MM.1S (cell line): ENCODE results near the gene EVA1B.

Experiments used
- DNase-seq: peaks from one replicate; pipeline ENCODE4 v3.0.0-alpha.2; 2015
- H2AFZ ChIP-seq: fragments of 300-600 bp; sonication (generic); 2 replicates; pipeline ENCODE4 v1.6.0; 2016; ENCODE audit warnings: antibody characterized with exemption, low read length
- H3F3A ChIP-seq: fragments of 300-600 bp; sonication (generic); 2 replicates; pipeline ENCODE4 v1.6.1; 2016; ENCODE audit warnings: mild to moderate bottlenecking, antibody characterized with exemption, low read length, moderate library complexity, mixed read lengths; ENCODE audit not compliant: insufficient read depth
- H3K27ac ChIP-seq: fragments of 300-600 bp; sonication (generic); 2 replicates; pipeline ENCODE4 v1.5.1; 2016; ENCODE audit warnings: mild to moderate bottlenecking, low read length
- H3K27me3 ChIP-seq: fragments of 300-600 bp; sonication (generic); replicated peaks from 2 replicates; pipeline ENCODE4 v1.6.0; 2016; ENCODE audit warnings: low read length; ENCODE audit not compliant: insufficient read depth
- H3K36me3 ChIP-seq: fragments of 300-600 bp; sonication (generic); replicated peaks from 2 replicates; pipeline ENCODE4 v1.6.1; 2016; ENCODE audit warnings: mild to moderate bottlenecking, low read length, mixed read lengths; ENCODE audit not compliant: insufficient read depth
- H3K4me1 ChIP-seq: fragments of 300-600 bp; sonication (generic); 2 replicates; pipeline ENCODE4 v1.6.1; 2016; ENCODE audit warnings: low read length, mixed read lengths
- H3K4me2 ChIP-seq: fragments of 300-600 bp; sonication (generic); 2 replicates; pipeline ENCODE4 v1.6.0; 2016; ENCODE audit warnings: low read depth, low read length
- H3K4me3 ChIP-seq: fragments of 300-600 bp; sonication (generic); 2 replicates; pipeline ENCODE4 v1.5.1; 2016; ENCODE audit warnings: low read length, mixed read lengths
- H3K79me2 ChIP-seq: fragments of 300-600 bp; sonication (generic); 2 replicates; pipeline ENCODE4 v1.6.1; 2016; ENCODE audit warnings: mixed run types, low read length, mixed read lengths
- H3K9ac ChIP-seq: fragments of 300-600 bp; sonication (generic); 2 replicates; pipeline ENCODE4 v1.6.1; 2016; ENCODE audit warnings: low read length, mixed read lengths
- H3K9me2 ChIP-seq: fragments of 300-600 bp; sonication (generic); replicated peaks from 2 replicates; pipeline ENCODE4 v1.6.1; 2016; ENCODE audit warnings: mild to moderate bottlenecking, low read length, mixed read lengths; ENCODE audit not compliant: insufficient read depth
- H3K9me3 ChIP-seq: fragments of 300-600 bp; sonication (generic); replicated peaks from 2 replicates; pipeline ENCODE4 v1.6.1; 2016; ENCODE audit warnings: mild to moderate bottlenecking, low read length, mixed read lengths; ENCODE audit not compliant: insufficient read depth
- H4K20me1 ChIP-seq: fragments of 300-600 bp; sonication (generic); 2 replicates; pipeline ENCODE4 v1.6.1; 2016; ENCODE audit warnings: mild to moderate bottlenecking, low read length, moderate library complexity, mixed read lengths; ENCODE audit not compliant: insufficient read depth
- EZH2 ChIP-seq: fragments of 300-600 bp; sonication (generic); optimal IDR thresholded peaks from 2 replicates; pipeline ENCODE3; 2017; ENCODE audit warnings: low read depth, mild to moderate bottlenecking, antibody characterized with exemption, low read length, mixed read lengths
- EZH2phosphoT487 ChIP-seq: fragments of 300-600 bp; sonication (generic); IDR thresholded peaks from 2 replicates; pipeline ENCODE4 v1.6.1; 2018; ENCODE audit warnings: antibody characterized with exemption, low read length
- TF ChIP-seq, protein P1 (sequence below): fragments of 300-600 bp; sonication (generic); IDR thresholded peaks from 2 replicates; pipeline ENCODE4 v1.5.1; 2016; ENCODE audit warnings: antibody characterized with exemption, low read length, mixed read lengths

Gene EVA1B

DNA sequence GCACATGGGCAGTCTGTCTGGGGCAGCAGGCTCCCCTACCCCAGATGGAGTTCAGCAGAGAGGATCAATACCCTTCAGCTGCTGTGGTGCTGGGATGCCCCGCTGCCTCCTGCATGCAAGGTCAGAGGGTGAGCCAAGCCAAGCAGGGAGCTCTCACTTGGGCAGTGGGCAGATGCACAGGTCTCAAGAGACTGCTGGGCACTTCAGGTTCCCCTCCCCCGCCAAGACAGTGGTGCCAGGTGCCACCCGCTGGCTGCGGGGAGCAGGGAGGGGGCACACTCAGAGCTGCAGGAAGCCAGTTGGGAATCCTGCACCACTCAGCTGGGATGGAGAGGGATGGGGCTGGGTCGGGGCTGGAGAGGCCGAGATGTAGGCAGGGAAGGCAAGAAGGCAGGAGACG lies 15.8 kb upstream of the EVA1B start:
- no peak overlapping the region for H3K4me3 ChIP-seq
- 0 out of 2 replicates have a peak, but pooled peaks cover 4% of the 10 kb centered on the region for H3K27me3 ChIP-seq
- DNase-seq: no peak
- no peak overlapping the region for H3K4me2 ChIP-seq
- no peak overlapping the region for H2AFZ ChIP-seq
- H3F3A ChIP-seq: no peaks in the 10 kb centered on the region
- no peaks in the 10 kb centered on the region for H3K9me3 ChIP-seq
- no peaks in the 10 kb centered on the region for H3K79me2 ChIP-seq
- H4K20me1 ChIP-seq: no peaks in the 10 kb centered on the region
- no peak for TF ChIP-seq EZH2phosphoT487
- no peak for TF ChIP-seq EZH2
- TF ChIP-seq, protein P1, sequence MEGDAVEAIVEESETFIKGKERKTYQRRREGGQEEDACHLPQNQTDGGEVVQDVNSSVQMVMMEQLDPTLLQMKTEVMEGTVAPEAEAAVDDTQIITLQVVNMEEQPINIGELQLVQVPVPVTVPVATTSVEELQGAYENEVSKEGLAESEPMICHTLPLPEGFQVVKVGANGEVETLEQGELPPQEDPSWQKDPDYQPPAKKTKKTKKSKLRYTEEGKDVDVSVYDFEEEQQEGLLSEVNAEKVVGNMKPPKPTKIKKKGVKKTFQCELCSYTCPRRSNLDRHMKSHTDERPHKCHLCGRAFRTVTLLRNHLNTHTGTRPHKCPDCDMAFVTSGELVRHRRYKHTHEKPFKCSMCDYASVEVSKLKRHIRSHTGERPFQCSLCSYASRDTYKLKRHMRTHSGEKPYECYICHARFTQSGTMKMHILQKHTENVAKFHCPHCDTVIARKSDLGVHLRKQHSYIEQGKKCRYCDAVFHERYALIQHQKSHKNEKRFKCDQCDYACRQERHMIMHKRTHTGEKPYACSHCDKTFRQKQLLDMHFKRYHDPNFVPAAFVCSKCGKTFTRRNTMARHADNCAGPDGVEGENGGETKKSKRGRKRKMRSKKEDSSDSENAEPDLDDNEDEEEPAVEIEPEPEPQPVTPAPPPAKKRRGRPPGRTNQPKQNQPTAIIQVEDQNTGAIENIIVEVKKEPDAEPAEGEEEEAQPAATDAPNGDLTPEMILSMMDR: no peak
- H3K4me1 ChIP-seq: no peaks in the 10 kb centered on the region
- no peaks in the 10 kb centered on the region for H3K9me2 ChIP-seq
- H3K27ac ChIP-seq: no peak overlapping the region
- H3K36me3 ChIP-seq: no peaks in the 10 kb centered on the region
- H3K9ac ChIP-seq: no peak overlapping the region

DNA sequence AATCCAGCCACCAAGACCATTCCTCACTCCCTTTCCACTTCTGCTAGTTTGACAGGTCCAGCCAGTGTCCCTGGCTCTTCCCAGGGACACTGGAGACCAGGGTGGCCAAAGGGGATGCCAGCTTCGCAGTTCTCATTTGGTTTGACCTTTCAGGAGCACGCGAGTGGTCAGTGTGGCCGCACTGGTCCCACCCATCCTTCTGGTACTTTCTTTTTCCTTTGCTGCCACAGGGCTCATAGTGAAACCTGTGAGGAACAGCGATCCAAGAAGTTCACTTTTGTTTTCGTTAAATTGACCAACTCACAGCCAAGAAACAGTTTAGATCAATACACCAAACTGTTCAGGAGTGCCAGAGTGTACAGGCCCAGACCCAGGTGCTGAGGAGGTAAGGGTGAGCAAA lies 14.4 kb upstream of the EVA1B start:
- Histone ChIP-seq H3K79me2 (no peaks in the 10 kb centered on the region), H3F3A (no peaks in the 10 kb centered on the region), H3K9me2 (no peaks in the 10 kb centered on the region), H3K4me1 (no peaks in the 10 kb centered on the region), H3K9me3 (no peaks in the 10 kb centered on the region), H3K4me2 (no peak overlapping the region), H2AFZ (no peak overlapping the region), H4K20me1 (no peaks in the 10 kb centered on the region), H3K27ac (no peak overlapping the region), H3K9ac (no peak overlapping the region), H3K4me3 (no peak overlapping the region), H3K27me3 (0 out of 2 replicates have a peak, but pooled peaks cover 4% of the 10 kb centered on the region), H3K36me3 (no peaks in the 10 kb centered on the region)
- TF ChIP-seq EZH2phosphoT487 (no peak), EZH2 (no peak)
- TF ChIP-seq, protein P1: no peak
- DNase-seq: no peak

DNA sequence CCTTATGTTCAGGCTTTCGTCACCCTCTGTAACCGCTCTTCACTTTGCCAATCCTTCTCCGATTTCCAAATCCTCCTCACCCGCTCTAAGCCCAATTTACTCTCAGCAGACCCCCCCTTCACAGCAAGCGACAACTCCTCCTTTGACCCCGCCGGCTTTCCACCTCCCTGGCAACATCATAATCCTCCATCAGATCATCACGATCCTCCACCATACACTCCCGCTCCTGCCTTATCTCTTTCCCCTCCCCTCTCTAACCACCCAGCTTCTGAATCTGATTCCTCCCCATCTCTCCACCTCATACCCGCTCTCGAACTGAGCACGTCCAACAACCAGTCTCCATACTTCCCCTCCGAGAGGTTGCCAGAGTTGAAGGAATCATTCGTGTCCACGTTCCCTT lies 7.5 kb upstream of the EVA1B start:
- H3K4me2 ChIP-seq: no peak overlapping the region
- no peak for DNase-seq
- H3K4me1 ChIP-seq: no peaks in the 10 kb centered on the region
- no peaks in the 10 kb centered on the region for H3K9me2 ChIP-seq
- H3F3A ChIP-seq: no peaks in the 10 kb centered on the region
- peaks cover 17% of the 10 kb centered on the region for H3K27me3 ChIP-seq
- H3K9ac ChIP-seq: no peak overlapping the region
- no peak overlapping the region for H2AFZ ChIP-seq
- no peaks in the 10 kb centered on the region for H3K36me3 ChIP-seq
- no peak for TF ChIP-seq EZH2
- no peak for TF ChIP-seq EZH2phosphoT487
- TF ChIP-seq, protein P1: no peak
- H3K27ac ChIP-seq: no peak overlapping the region
- no peak overlapping the region for H3K4me3 ChIP-seq
- H3K9me3 ChIP-seq: no peaks in the 10 kb centered on the region
- no peaks in the 10 kb centered on the region for H4K20me1 ChIP-seq
- no peaks in the 10 kb centered on the region for H3K79me2 ChIP-seq

DNA sequence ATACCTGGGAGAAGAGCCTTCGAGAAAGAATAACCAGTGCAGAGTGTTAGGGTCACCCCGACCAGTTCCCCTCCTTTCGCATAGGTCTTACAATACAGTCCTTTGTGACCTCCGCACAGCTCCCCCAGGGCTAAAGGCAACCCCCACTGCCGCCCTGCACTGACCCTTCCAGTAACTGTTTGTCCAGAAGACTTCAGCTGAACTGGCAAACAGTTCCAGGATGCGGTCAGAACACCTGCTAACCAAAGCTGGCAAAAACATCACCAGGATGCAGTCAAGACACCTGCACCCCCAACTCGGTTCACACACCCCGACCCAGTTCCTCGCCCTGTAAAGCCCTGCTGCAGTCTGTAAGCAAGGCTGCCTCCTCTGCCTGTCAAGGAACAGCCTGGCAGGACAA lies 6.4 kb upstream of the EVA1B start:
- Histone ChIP-seq H3K4me2 (no peak overlapping the region), H3K4me3 (no peak overlapping the region), H3F3A (no peaks in the 10 kb centered on the region), H3K4me1 (no peaks in the 10 kb centered on the region), H4K20me1 (no peaks in the 10 kb centered on the region), H3K9me3 (no peaks in the 10 kb centered on the region), H3K79me2 (no peaks in the 10 kb centered on the region), H3K9me2 (no peaks in the 10 kb centered on the region), H3K36me3 (no peaks in the 10 kb centered on the region), H3K27ac (no peak overlapping the region), H3K27me3 (peaks cover 13% of the 10 kb centered on the region), H2AFZ (no peak overlapping the region), H3K9ac (no peak overlapping the region)
- no peak for TF ChIP-seq EZH2phosphoT487
- TF ChIP-seq EZH2: no peak
- TF ChIP-seq, protein P1: no peak
- no peak for DNase-seq
